Suppressor macrophage (primary cell): ENCODE results near the gene GPR55.
A peak's percentile ranks its signal among the peaks of the same experiment; 100 is the strongest.

Source experiments
- DNase-seq, 4 experiments: peaks; one replicate each; pipeline ENCODE4 v3.0.0-alpha.2; 2020 to 2022

The GPR55 gene

DNA sequence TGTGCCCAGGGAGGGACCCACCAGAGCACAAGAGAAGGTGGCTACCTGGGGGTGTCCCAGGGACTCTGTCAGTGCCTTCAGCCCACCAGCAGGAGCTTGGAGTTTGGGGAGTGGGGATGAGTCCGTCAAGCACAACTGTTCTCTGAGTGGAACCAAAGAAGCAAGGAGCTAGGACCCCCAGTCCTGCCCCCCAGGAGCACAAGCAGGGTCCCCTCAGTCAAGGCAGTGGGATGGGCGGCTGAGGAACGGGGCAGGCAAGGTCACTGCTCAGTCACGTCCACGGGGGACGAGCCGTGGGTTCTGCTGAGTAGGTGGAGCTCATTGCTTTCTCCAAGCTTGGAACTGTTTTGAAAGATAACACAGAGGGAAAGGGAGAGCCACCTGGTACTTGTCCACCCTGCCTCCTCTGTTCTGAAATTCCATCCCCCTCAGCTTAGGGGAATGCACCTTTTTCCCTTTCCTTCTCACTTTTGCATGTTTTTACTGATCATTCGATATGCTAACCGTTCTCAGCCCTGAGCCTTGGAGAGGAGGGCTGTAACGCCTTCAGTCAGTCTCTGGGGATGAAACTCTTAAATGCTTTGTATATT lies 46.3 kb downstream of the GPR55 start:
- no peak for DNase-seq

DNA sequence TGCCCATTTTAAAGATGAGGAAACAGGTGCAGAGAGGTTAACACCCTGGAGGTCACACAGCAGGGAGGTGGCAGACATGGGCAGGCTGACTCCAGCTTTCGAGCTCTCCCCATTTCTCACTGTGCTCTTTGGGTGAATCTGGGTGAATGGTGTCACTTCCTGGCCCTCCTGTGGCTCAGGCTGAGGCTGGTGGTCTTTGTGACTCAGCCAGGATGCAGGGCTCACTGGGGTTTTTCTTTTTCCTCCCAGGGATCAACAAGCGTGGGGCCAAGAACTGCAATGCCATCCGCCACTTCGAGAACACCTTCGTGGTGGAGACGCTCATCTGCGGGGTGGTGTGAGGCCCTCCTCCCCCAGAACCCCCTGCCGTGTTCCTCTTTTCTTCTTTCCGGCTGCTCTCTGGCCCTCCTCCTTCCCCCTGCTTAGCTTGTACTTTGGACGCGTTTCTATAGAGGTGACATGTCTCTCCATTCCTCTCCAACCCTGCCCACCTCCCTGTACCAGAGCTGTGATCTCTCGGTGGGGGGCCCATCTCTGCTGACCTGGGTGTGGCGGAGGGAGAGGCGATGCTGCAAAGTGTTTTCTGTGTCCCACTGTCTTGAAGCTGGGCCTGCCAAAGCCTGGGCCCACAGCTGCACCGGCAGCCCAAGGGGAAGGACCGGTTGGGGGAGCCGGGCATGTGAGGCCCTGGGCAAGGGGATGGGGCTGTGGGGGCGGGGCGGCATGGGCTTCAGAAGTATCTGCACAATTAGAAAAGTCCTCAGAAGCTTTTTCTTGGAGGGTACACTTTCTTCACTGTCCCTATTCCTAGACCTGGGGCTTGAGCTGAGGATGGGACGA lies 47.1 kb downstream of the GPR55 start:
- DNase-seq: peak; percentile 11 to 39 (median 18)

DNA sequence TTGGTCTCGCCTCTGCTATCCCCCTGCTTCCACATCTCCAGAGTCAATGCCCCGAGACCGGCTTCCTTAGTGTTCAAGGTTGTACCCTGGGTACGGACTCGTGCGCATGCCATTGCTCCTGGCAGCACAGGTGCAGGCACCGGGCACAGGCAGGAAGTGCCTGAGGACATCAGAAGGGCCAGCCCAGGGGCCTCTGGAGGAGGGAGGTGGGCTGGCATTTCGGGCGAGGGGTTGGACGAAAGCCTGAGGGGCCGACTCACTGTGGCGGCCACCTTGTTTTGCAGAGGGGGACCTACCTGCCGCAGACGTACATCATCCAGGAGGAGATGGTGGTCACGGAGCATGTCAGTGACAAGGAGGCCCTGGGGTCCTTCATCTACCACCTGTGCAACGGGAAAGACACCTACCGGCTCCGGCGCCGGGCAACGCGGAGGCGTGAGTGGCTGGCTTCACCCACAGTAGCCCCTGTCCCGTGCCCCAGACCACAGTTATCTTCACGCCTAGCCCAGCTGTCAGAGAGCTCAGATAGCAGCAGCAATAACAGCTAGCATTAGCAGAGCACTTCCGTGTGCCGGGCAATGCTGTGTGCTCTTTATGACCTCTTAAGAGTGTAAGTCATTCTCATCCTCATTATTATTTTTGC lies 47.8 kb downstream of the GPR55 start:
- no peak for DNase-seq

DNA sequence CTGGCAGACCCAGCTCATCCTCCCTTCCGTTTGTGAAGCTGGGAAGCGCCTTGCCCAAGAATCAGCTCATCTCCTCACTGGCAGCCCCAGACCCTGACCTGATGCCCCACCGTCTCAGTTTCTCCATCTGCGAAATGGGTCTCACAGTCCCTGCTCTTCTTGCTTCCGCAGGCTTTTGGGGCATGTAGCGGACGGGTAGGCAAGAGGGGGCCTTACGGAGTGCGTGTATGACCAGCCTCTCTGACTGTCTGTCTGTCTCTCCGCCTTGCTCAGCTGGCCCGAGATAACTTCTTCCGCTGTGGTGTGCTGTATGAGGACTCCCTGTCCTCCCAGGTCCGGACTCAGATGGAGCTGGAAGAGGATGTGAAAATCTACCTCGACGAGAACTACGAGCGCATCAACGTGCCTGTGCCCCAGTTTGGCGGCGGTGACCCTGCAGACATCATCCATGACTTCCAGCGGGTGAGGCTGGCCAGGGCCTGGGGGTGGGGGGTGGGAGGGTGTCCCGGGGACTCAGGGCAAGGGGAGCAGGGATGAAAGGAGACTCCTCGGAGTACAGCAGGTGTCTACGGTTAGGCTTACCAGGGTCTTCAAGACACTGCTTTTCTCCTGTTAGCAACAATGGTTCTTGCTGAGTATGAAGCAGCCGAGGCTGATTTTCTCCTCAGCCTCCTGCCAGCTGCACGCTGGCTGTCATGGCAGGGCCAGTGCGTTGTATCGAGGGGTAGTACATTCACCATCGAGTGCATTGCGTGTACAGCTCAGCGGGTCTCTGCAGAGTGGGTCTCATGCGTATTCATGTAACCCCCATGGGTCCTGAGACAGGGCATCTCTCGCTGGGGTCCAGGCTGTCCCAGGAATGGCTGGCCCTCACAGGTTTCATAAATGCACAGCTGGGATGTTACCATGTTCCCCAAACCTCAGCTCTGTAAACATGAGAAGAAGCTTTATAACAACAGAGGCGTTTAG lies 49.4 kb downstream of the GPR55 start:
- DNase-seq: no peak

DNA sequence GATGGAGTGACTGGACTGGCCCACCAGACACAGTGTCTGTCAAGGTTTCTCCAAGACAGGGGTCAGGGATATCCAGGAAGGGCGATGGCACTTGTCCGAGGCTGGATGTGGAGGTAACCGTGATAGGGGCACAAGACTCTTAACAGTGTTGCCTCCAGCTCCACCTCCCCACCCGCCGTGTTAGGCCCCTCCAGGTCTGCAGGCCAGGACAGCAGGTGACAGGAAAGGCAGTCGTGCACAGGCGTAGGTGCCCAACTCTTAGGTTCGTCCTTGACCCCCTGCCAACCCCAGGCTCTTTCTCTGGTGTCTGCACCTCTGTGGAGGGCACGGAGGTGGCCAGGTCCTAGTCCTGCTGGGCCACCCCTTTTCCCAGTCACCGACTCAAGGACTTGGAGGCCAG lies 50.2 kb downstream of the GPR55 start:
- DNase-seq: no peak

DNA sequence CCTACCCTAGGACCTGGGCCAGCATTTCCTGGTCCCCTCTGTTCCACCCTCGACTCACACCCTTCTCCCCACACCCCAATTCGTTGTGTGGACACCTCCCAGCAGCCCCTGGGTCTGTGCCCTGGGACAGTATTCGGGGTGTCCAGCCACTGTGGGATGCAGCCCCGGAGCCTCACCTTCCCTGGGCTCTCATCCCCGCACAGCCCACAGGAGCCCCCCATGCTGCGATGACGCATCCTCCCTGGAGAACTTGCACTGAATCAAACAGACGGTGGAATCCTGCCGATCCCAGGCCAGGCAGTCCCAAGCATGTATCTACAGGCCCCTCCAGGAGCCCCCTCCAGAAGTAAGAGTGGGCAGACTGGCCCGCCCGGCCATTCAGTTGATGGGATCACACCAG lies 50.6 kb downstream of the GPR55 start:
- no peak for DNase-seq

DNA sequence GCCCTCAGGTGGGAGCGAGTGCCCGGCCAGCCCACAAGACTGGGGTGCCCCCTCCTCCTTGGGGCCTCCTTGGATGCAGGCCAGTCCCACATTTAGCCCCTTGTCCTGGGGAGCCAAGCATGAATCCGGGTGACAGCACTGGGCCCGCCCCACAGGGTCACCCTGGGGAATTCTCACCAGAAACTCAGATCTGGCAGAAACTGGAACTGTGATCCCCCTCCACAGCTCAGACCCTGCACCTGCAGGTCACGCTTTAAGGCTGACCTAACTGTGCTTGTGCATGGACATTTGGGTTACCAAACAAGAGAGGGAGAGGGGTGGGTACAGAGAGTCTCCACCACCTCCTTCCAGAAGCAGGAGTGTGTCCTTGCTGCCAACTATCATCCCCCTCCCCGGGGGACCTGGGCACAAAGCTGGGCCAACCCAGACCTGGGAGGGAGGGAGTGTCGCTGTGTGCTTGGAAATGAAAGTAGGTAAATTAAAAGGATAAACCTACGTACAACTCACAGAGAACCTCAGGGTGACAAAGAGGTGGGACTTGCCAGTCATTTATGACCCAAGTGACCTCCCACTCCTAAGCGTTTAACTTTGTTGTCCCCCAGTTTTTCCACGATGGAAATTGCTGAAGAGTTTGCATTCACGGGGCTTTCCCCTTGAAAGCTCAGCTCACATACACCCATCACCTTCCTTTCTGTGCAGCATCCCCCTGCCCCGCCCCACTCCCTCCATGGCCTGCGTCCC lies 51.2 kb downstream of the GPR55 start:
- no peak for DNase-seq

DNA sequence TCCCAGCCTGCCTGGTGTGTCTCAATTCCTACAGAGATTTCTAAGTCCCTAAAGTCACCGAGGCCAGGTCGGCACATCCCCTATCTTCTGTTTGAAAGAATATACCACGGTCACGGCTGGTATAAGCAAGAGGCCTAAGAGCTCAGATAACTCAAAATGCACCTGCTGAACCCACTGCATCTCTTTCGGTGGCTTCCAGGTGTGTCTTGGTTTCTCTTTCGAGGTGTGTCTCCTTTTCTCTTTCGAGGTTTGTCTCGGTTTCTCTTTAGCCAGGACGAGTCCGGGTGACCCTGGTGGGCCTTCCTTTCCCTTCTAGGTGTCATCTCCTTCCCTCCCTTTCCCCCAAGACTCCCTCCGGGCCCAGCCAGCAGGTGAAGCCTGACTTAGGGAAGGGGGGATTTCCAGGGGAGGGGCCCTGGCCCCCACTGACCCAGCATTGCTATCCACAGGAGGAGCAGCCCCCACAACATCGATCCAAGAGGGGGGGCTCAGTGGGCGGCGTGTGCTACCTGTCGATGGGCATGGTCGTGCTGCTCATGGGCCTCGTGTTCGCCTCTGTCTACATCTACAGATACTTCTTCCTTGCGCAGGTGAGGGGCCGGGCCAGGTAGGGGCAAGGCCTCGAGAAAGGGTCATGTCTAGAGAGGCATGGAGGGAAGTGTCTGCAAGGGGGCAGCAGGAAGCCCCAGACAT lies 51.9 kb downstream of the GPR55 start:
- no peak for DNase-seq

DNA sequence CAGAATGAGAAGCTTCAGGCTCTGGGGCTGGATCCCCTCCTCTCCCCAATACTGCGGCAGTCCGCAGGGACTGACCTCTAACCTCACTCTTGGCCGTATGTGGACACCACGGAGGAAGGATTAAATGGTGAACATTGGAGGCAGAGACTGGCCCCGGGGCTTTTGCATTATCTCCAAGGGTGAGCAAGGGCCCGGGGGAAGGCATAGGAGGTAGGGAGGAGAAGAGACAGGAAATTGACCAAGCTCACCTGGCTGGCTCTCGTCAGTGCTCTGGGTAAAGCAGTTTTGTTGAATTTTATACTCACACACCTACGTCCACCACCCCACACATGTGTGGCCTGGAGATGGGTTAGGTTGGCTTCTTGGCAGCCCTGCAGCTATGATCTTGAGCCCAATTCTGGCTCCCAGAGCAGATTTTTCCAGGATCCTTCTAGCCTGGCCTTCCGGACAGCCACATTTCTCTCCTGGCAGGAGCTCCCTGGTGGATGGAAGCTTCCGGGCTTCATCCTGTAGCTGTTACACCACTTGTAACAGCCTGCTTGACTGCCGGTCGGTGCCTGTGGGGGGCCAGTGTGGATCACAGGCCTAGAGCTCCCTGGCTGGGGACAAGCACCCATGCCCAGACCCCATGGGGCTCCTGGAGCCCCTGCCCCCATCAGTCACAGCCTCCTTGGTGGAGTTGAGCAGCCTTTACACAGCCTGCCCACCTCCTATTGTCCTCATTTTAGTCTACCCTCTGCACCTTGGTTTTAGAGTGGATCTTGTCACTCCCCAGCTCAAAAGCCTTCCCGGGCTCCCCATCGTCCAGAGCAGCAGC lies 52.7 kb downstream of the GPR55 start:
- DNase-seq: no peak

DNA sequence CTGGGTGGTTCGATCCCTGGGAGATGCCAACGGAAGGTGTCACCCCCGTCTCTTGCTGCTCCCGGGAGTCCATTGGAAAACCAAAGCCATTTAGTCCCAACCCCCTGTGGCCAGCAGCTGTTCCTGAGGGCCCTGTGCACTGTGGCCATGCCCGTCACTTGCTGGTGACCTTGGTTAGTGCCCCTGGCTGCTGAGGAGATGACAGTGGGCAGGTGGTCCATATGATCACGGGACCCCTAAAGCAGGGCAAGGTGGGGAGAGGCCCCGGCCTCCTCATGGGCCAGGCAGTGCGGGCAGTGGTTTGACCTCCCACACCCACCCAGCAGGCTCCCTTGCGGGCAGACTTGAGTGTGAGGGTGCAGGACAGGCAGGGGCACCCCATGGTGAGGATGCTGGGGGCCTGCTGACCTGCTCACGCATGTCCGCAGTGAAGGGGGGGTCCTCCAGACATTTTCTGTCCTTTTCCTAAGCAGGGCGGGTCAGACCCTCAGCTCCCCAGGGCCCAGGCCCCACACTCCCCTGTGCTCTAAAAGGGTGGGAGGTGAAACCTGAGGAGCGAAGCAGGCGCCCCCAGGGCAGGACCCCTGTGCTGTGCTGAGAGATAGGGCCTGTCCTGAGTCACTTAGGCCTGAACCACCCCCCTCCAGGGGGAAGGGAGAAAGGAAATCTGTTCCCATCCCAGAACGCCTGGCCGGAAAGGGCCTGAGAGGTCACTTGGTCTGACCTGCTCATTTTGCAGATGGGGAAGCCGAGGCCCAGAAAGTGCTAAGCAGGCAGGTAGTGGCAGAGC lies 53.5 kb downstream of the GPR55 start:
- DNase-seq: no peak

DNA sequence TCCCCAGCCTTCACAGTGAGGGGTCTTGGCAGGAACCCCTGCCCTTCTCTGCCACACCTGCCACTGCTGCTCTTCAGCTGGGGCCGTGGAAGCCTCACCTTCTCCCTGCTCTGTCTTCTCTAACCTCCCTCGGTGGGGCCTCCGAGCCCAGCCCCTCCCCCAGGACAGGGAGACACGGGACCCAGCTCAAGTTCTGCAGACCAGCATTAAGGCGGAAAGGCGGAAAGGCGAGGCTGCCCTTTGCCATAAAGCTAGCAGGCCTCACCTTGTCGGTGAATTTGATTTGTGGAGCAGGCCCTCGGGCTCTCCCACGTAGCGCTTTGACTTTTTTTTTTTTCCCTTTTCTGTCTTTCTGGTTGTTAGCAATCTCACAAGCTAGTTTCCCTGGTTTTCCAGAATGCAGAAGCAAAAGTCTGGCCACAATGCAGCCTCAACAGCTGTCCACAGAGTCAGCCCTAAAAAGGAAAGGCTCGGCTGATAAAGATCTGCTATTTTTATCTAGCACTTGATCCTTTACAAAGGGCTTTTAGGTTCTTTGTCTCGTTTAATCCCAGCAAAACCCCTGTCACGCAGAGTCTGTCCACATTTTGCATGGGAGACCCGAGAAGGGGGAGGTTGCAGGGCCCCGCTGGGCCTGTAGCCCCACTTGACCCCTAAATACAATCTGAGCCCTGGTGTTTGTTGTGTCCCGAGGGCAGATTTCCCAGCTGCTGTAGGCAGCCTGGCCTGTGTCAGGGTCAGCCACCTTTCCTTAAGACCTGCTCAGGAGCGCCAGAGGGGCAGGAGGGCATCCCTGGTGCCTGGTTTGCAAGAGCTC lies 54.3 kb downstream of the GPR55 start:
- peak; percentile 49 to 75 (median 58) for DNase-seq

DNA sequence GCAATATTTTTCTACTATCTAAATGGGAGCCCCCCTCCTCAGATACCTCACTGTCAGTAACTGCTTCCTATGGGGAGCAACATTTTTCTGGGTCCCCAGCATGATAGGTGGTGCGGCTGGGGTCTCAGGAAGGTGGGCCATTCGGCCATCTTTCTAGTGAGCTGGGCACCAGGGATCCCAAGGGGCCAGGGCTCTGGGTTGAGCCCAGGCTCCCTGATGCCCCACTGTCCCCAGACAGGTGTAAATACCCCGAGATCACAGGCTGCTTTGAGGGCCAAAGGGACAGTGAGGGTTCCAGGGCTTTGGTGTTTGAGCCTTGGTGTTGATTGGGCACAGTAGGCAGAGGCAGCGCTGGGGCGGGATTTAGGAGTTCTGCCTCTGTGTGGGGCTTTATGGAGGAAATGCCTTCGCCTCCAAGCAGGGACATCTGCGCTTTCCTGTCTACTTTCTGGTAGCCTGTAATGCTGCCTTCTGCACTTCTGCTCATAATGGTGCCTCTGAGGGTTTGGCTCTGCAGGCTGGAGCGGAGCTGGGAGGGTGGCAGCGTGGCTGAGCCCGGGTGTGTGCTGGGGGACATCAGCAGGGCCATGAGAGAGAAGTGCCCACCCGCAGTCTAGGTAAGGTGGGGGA lies 55.0 kb downstream of the GPR55 start:
- peak in 2 of 4 experiments; percentile 27 to 36 for DNase-seq

DNA sequence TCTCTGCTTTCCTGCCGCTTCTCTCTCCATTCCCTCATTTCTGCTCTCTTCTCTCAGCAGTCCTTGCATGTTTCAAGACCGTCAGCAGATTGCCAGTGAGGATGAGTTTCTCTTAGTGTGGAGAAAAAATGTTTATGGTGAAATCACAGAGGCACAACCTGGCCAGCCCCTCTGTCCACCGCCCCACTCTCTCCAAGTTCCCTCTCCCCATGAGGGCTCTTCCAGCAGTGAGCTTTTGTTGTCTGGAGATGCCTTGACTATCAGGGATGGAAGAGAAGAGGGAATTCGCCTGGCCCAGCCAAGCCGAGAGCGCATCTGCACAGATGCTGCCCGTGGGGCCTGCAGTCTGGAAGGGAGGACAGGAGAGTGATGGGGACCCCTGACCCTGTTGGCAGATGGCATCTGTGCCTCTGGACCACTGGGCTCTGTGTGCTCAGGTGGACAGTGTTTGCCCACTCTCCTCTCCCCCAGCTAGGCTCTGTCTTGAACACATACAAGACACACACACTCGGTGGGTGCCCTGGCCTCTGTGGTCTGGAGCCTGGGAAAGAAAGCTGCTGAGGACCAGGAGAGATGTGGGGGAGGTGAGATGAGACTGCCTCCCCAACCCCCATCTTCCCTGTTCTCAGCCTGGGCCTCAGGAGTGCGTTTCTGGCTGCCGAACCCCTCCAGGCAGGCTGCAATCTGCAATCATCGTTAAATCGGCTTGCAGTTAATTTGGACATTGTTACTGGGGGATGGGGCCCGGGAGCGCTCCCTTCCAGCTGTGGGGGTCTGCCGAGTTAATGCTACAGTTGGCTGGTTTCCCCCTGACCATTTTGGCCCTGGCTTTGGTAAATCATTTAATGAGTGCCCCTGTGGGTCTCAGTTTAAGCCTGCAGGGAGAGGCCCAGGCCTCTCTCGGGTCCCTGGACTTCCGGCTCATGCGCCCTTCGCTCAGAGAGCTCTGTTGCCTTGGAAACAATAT lies 55.8 kb downstream of the GPR55 start:
- DNase-seq: no peak

DNA sequence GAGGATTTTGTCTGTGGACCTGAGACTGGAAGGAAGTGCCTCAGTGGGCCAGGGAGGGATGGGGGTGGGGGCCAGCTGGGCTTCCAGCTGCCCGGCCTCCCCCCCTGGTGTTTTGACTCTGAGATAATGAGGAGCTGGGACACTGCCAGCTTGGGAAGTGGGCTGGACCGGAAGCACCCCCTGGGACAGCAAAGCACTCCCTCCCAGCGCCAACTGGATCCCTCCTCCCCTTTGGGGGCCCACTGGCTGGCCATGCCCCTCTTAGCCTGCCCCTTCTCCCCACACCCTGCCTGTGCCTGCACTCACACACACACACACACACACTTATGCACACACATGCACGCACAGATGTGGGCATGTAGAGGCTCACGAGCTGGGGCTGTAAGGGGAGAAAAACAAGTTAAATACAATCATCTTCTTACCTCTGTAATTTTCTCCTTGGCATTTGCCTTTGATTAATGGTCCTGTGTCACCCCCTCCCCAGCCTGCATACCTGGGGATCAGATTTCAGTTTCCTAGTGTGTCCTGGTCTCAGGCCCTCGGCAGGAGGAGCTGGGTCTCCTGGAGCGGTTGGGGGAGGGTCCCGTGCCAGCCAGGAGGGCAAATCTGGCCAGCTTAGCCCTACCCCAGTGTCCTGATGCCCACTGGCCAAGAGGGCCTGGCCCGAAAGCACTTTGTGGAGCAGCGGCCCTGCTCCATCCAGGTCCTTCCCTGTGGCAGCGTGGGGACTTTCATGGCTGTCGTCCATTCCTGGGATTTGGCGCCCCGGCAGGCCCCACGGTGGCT lies 56.7 kb downstream of the GPR55 start:
- DNase-seq: no peak

DNA sequence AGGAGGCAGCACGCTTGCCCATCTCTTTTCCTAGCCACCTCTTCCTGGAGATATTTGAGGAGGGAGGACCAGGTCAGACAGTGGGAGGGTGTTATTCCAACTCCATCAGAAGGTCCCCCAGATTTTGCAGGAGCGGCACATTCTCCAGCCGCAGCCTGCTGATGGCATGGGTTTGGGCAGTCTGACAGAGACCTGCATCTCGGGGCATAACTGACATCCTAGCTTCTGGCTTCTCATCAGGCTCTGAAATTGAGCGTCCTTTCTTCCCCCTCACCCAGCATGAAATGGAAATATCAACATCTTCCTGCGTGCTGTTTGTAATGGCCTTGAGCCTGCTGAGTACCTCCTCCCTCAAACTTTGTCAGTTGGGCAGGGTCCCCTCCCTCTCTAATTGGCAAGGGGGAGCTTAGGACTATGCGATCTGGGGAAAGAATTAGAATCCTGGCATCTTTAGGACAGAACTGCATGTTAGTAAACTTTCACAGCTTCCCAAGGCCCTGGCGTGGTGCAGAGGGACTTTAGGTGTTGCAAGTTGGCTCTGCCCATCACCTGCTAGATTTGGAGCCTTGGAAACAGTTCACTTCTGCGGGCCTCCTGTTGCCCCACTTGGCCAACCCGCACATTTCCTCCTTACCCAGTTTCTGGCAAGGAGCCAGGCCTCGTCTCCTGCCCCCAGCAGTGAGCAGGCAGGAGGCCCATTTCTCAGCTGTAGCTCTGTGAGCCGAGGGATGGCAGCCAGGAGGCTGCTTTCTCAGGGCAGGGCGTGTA lies 58.1 kb downstream of the GPR55 start:
- DNase-seq: peak; percentile 27 to 55 (median 43)
